ENCODE data around the gene FAF2.

Gene FAF2

GRCh38 chr5:176507911-176508310 is 59.7 kb downstream of the FAF2 start:
- DNase-seq (ENCODE audit: low read depth): no peak

GRCh38 chr5:176508603-176509002 is 60.4 kb downstream of the FAF2 start:
- DNase-seq (ENCODE audit: low read depth): no peak

DNA sequence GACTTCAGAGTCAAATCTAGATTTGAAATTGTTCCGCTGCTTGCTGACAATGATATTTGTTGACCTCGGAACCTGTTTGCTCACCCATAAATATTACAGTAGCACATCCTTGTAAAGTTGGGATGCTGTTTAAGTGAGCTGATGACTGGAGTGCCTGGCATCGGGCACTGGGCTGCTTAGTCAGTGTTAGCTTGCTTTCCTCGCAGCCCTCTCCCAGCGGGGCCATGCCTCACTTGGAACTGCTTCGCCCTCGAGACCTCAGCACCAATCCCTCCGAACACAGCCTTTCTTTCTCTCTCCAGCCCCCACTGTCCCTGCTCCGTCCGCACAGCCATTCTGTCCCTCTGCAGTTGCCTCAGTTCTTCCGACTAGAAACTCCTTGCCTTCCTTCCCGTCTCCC is 65.6 kb downstream of the FAF2 start:
- no peak for DNase-seq (ENCODE audit: low read depth)

- no peak for DNase-seq (ENCODE audit: low read depth)
Measured at GRCh38 chr5:176514244-176514950, 66.2 kb downstream of the FAF2 start.

DNA sequence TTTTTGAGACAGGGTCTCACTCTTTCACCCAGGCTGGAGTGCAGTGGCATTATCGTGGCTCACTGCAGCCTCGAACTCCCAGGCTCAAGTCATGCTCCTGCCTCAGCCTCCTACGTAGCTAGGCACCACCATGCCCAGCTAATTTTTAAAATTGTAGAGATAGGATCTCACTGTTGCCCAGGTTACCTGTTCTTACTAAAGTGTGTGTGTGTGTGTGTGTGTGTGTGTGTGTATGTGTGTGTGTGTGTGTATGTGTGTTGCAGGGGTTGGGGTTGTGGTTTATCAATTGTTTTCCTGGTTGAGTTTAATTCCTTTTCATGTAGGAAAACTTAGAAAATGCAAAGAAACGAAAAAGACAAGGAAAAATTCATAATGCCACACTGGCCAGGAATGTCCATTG is 67.2 kb downstream of the FAF2 start:
- DNase-seq (ENCODE audit: low read depth): no peak

- no peak for DNase-seq (ENCODE audit: low read depth)
Measured at GRCh38 chr5:176517053-176517661, 69.0 kb downstream of the FAF2 start.

DNA sequence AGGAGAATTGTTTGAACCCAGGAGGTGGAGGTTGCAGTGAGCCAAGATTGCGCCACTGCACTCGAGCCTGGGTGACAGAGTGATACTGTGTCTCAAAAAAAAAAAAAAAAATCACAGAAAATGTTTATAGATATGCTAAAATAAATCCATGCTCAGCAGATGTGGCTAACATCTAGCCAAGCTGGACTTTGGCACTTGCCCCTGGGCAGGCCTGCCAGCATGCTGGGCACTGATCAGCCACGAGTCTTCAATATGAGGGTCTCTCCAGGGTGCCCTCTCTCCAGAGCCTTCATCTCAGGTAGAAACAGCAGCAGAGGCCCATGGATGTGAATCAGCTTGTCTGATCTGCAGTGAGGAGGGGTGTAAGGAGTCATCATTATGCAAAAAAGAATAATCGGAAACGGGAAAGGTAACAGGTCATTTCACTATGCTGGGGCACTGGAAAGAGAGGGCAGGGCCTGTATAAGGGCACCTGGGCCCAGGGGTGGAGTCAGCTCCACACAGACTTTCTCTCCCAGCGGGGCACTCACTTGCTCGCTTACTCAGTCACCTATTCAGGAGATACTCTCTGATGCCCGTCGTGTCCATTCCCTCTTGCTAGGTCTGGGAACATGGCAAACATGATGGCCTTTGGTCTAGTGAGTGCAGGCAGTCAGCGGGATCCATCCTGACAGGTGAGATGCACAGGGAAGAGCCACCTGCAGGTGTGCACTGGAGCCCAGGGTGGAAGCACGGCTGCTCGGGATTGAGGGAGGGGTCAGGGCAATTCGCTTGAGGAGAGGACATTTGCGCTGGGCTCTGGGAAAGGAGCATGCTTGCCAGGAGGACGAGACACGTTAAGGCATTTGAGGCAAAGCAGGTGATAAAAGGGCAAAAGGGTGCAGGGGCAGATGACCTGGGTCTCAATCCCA is 71.9 kb downstream of the FAF2 start:
- no peak for DNase-seq (ENCODE audit: low read depth)

DNA sequence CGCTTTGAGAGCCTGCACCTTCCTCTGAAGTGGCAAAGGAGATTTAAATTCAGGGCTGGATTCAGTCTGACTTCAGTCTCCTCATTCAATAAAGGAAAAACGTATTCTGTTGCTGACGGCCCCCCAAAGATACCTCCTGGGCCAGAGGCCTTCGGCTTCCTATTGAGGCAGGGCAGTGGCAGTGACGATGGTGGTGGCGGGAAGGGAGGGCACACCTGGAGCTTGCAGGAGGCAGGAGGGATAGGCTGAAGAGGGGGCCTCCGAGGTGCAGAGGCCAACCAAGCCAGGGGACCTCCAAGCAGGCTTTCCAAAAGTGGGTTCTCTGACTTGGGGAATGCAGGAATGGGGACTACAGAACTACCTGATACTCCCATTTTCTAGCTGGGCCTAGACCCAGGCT is 73.1 kb downstream of the FAF2 start:
- DNase-seq (ENCODE audit: low read depth): no peak

GRCh38 chr5:176521699-176522263 is 73.6 kb downstream of the FAF2 start:
- no peak for DNase-seq (ENCODE audit: low read depth)

DNA sequence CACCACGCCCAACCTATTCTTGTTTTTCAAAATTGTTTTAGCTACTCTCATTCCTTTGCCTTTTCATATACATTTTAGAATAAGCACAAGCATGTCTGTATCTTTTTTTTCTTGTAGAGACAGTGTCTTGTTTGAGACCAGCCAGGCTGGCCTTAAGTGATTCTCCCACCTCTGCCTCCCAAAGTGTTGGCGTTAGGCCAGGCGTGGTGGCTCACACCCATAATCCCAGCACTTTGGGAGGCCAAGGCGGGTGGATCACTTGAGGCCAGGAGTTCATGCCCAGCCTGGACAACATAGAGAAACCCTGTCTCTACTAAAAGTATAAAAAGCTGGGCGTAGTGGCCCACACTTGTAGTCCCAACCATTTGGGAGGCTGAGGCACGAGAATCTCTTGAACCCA is 76.0 kb downstream of the FAF2 start:
- DNase-seq (ENCODE audit: low read depth): no peak

- DNase-seq (ENCODE audit: low read depth): no peak
Measured at GRCh38 chr5:176524987-176525386, 76.8 kb downstream of the FAF2 start.

DNA sequence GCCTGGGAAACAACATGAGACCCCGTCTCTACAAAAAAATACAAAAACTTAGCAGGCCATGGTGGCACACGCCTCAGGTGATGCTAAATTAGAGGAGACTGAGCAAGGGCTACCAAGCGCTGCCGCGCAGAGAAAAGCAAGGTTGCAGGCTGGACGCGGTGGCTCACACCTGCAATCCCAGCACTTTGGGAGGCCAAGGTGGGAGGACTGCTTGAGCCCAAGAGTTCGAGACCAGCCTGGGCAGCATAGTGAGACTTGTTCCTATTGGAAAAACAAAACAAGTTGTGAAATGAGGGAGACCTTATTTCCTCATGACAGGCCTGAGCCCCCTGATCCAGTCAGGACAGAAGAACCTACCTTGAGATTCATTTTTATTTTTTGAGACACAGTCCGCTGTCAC is 77.5 kb downstream of the FAF2 start:
- no peak for DNase-seq (ENCODE audit: low read depth)

GRCh38 chr5:176526462-176526861 is 78.3 kb downstream of the FAF2 start:
- DNase-seq (ENCODE audit: low read depth): no peak

DNA sequence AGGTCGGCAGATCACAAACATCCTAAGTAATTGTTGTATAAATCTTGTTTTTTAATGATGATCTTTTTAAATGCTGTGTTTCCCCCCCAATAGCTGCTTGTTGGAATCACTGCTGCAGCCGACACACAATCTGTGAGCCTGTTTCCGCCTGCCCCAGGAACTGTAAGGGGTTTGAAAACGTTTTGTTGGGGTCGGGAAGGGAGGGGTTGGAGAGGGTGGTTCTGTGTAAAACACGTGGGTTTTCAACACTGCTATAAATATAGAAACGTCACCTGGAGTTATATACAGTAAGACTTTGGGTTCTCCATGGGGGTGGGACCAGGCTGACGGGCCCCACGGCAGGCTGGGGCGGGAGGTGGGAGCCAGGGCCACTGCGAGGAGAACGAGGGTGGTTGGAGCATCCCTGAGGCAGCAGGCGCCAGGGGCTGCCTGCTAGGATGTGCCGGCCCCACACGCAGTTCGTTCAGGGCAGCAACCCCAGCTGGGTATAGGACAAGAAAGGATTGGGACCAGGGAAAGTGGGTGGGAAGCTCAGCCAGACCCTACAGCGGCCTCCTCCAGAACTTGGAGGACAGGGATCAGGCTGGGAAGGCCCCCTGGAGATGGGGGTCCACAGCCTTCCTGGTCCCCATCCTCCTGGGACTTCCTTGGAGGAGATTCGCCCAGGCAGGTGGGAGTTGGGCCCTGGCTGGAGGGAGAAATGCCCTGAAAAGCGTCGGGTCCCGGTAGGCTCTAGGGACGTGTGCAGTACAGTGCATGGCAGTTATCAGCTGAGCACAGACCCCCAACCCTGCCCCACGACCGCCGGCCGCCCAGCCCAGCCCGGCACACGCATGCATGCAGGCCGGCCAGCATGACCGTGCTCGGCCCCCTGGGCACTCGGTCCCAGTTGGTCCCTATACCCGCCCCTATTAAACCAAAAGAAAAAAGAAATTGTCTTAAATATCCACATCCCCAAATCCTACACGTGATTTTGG is 79.3 kb downstream of the FAF2 start:
- no peak for DNase-seq (ENCODE audit: low read depth)

DNA sequence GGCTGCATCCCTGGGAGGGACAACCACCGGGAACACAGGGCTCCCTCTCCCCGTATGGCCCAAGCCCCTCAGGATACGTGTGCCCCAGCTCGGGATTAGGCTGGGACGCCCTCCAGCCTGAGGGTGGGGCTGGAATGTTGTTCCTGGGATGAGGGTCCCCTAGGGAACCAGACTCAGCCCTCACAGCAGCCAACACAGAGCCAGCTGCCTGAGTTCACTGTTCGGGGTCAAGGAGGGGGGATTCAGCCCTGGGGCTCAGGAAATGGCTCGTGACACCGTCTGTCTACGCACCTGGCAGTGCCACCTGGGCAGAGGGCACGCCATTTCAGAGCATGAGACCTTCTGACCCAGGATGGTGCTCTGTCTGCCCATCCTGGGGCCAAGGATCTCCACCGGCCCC is 80.1 kb downstream of the FAF2 start:
- DNase-seq (ENCODE audit: low read depth): no peak

DNA sequence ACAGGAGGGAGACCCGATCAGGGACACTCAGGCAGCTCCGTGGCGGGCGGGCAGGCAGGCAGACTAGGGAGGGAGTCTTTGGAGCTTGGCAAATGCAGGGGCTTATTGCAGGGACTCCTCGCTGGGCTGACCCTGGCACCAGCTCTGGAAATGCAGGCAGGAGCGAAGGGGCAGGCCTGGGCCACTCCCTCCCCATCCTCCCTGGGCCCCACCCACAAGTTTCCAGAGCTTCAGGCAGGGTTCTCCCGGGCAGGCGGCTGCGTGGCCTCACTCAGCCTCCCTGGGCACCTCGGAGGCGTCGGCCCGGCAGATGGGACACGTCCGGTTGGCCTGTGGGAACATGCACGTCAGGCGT is 80.6 kb downstream of the FAF2 start:
- DNase-seq (ENCODE audit: low read depth): no peak

DNA sequence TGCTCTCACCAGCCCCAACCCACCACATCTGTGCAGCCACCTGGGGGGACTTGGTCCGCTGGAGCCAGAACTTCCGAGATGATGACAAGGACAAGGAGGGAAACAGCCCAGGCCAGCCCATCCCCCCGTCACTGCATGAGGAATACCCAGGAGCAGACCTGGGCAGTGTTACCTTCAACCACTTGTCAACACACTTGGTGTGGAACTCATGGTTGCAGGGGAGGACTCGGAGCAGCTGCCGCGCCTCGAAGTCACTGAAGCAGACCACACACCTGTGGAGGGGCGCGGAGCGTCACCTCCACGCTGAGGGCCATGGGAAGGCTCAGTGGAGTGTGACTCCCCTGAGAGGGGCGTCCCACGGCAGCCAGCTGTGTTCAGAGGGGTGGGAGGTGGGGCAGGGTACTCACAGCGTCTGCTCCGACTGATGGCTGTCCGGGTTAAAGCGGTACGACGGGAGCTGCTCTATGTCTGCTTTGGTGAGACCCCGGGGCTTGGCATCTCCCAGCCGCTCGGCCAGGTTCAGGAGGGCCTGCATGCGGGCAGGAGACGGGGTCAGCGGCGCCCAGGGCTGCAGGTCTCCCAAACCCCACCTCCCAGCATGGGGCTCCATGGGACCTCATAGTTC is 81.0 kb downstream of the FAF2 start:
- DNase-seq (ENCODE audit: low read depth): no peak

GRCh38 chr5:176529741-176530141 is 81.6 kb downstream of the FAF2 start:
- no peak for DNase-seq (ENCODE audit: low read depth)

DNA sequence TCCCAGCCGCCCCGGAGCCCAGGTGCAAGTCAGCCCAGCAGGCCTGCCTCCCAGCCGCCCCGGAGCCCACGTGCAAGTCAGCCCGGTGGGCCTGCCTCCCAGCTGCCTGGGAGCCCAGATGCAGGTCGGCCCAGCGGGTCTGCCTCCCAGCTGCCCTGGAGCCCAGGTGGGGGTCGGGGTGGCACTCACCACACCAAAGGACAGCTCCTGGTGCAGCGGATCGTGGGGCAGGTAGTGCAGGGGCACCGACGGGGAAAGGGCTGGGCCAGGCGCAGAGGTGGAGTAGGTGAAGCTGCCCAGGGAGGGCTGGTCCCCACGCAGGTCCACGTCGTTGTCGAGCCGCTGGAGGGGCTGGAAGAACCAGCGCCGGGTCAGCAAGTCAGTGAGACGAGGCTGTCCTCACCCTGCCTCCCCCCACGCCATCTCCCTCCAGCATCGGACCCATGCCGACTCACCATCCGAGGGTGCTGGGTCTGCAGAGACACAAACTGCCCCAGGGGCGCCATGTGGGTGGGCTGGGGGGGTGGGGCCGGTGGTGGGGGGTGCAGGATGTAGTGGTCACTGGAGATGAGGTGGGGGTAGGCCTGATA is 82.3 kb downstream of the FAF2 start:
- no peak for DNase-seq (ENCODE audit: low read depth)

- DNase-seq (ENCODE audit: low read depth): no peak
Measured at GRCh38 chr5:176530983-176531901, 83.1 kb downstream of the FAF2 start.
